ENCODE results near the gene BTBD2.

BTBD2 gene

DNA sequence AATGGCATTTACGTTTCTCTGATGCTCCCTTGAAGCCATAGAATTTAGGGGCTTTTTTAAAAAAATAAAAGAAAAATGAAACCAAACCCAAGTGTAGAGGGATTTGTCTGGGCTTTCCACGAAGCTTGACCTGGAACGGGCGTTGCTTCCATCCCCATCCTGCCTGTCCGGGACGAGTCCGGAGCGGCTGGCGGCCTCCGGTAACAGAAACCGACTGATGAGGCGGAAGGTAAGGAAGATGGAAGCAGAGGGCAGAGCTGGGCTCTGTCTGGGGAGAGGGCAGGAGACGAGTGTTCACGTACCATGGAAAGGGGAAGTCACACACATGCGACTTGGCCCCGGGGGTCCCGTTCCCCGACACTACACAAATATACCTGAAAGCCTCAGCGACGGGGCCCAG, 34.3 kb downstream of the BTBD2 start:
- no peak for DNase-seq

DNA sequence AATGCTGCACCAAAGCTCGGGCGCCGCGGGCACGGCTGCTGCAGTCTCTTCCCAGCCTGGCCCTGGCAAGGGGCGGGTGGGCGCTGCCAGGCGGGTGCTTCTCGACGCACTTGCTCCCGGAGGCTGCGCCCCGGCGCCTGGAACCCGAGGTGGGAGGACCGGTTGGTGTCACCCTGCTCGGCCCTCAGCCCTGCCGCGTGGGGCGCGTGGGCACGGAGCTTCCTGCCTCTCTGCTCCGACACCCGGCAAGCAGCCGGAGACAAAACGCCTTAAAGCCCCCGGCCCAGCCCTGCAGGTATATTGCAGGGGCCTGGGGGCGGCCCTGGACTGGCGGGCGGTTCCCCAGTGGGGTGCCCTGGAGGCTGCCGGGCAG, 34.7 kb downstream of the BTBD2 start:
- no peak for DNase-seq

DNA sequence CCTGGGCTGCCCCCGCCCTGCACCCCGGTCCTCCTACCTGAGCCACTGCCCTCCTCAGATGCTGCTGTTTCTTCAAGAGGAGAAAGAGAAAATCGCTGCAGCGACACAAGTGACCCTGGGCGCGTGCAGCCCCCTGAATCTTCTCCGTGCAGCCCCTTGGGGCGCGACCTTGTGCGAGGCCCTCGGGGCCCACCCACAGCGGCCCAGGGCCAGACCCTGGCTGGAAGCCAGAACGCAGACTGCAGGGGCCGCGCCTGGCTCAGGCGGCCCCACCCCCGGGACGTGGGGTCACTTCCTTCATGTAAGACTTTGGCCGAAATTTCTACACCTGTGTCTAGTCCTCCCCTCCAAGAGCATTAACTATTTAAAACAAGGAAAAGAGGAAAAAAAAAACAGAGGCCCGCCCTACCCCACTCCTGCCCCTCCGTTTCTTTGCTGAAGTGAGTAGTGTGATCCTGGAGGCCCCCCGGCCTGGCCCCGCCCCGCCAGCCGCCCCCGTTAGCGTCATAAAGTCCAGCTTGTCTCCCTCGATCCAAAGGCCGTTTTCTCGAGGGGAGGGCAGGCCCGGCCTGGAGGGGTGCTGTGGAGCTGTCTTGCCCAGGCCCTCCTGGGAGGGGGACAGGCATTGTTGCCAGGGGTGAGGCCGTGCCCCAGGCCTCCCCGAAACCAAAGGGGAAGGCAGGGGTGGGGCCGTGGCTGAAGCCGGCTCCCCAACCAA, 35.3 kb downstream of the BTBD2 start:
- no peak for DNase-seq

- DNase-seq: no peak
Measured at GRCh38 chr19:1979642-1980041, 35.9 kb downstream of the BTBD2 start.

- DNase-seq: no peak
Measured at GRCh38 chr19:1979017-1979416, 36.5 kb downstream of the BTBD2 start.

DNA sequence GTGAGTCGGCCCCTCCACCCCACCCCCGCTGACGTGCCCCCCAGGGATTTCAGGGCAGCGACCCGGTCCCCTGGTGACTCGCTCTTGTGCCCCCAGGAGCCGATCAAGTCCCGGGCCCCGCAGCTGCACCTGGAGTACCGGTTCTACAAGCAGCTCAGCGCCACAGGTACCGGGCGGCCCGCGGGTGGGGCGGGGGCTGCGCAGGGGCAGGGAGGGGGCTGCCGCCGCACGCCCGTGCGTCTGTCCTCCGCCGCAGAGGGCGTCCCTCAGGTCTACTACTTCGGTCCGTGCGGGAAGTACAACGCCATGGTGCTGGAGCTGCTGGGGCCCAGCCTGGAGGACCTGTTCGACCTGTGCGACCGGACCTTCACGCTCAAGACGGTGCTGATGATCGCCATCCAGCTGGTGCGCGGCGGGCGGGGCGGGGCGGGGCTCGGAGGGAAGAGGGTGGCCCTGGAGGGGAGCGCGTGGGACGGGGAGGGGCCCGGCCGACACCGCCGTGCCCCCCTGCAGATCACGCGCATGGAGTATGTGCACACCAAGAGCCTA, 37.1 kb downstream of the BTBD2 start:
- DNase-seq: no peak

GRCh38 chr19:1977120-1977519, 38.4 kb downstream of the BTBD2 start:
- no peak for DNase-seq

DNA sequence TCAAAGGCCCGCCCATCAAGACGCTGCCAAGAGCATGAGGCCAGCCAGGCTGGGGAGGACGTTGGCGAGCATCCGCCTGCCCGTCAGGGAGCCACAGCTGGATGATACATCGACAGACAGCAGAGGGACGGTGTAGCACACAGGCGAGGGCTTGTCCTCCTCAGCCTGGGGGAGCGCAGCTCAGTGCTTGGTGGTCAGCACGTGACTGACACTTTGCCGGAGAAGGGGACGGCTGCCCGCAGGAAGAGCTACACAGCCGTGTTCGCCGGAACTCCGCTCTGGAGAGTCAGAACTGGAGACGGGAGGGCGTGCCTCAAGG, 40.4 kb downstream of the BTBD2 start:
- no peak for DNase-seq

DNA sequence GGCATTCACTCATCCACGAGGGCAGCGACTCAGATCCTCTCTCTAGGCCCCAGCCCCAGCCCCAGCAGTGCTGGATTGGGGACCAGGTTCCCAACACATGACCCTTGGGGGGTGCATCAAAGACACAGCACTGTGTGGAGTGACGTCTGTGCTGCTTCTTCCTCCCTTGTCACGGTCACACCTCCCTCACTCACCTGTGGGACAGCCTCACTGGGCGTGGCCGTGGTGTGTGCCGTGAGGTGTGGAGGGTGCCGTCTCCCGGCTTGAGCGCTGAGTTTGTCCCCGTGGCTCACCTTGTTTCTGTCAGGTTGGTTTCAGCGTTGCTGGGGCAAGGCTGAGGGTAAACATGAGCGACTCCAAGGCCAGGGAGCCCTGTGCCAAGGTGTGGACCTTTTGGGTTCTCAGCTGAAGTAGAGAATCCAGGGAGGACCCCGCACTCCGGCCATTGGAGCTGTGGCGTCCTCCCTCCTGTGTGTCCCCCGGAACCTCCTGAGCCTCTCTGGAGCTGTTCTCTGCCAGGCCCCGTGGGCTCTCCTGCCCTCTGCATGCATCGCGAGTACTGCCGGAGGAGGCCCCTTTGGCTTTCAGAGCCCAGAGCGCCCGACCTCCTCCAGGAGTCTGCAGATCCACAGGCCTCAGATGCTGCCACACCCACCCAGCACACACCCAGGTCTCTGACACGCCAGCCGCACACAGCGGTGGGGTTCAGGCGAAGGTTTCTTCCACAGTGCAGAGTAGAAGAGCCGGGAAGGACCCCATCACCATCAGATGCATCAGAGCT, 40.9 kb downstream of the BTBD2 start:
- no peak for DNase-seq

GRCh38 chr19:1970806-1971502, 44.6 kb downstream of the BTBD2 start:
- no peak for DNase-seq

GRCh38 chr19:1970003-1970805, 45.3 kb downstream of the BTBD2 start:
- no peak for DNase-seq

DNA sequence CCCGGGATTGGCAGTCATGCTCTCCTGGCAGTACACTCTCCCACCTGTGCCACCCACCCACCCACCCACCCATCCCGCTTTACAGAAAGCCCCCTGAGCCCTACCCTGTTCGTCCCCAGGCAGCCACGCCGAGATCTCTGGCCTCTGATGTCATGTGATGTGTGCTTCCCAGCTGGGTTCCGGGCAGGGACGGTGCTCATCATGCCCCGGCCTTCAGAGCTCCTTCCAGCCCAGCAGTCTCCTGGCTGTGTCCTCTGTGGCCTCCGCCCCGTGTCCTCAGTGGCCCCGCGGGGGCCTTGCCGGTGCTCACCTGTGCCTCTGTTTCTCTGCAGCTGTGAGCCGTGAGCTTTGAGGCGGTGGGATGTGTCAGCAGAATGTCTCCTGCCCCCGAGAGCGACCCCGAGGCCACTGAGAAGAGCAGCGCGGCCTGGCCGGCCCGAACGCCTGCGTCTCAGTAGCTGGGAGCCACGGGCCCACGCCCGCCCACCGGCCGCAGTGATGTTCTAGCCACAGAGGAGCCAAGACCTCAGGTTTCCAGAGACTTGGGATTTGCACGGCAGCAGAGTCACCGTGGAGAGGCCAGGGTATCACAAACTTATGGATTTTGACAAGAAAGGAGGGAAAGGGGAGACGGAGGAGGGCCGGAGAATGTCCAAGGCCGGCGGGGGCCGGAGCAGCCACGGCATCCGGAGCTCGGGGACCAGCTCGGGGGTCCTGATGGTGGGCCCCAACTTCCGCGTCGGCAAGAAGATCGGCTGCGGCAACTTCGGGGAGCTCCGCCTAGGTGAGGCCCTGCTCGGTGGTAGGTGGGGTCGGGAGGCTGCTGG, 46.1 kb downstream of the BTBD2 start:
- DNase-seq: no peak

DNA sequence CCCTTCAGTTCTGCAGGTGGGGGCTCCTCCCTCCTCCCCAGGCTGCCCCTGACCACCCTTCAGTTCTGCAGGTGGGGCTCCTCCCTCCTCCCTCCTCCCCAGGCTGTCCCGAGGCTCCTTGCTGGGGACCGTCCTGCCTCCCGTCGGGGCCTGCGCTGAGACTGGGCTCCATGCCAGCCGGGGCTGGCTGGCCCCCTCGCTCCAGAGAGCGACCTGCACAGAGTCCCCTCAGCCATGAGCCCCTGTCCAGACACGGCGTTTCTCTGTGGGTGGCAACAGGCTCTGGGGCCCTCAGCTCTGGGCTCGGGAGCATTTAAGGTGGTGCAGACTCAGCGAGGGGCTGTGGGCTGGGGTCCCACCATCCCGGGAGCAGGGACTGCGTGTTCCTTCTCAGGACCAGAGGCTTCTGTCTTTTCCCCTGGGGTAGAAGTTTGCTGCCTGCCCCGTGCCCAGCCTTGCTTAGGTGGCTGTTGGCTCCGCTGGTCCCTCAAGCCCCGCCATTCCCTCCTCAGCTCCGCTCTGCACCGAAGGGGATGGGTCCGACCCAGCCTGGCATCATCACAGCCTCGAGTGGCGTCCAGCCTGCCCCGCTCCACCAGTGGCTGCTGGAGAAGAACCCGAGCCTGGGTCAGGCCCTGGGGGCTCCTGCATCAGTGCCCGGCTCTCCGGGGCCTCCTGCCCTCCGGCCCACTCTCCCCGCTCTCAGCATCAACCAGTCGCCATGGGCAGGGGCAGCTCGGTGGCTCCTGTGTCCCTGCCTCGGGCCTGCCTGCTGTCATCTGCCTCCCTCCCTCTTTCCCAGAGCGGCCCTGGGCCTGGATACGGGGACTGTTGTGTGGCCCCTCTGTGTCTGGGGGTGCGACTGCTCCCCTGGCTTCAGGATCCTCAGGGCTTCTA, 47.0 kb downstream of the BTBD2 start:
- no peak for DNase-seq

GRCh38 chr19:1967087-1967608, 48.4 kb downstream of the BTBD2 start:
- DNase-seq: no peak

GRCh38 chr19:1962674-1963073, 52.8 kb downstream of the BTBD2 start:
- no peak for DNase-seq

- DNase-seq: no peak
Measured at GRCh38 chr19:1961000-1961883, 54.3 kb downstream of the BTBD2 start.

DNA sequence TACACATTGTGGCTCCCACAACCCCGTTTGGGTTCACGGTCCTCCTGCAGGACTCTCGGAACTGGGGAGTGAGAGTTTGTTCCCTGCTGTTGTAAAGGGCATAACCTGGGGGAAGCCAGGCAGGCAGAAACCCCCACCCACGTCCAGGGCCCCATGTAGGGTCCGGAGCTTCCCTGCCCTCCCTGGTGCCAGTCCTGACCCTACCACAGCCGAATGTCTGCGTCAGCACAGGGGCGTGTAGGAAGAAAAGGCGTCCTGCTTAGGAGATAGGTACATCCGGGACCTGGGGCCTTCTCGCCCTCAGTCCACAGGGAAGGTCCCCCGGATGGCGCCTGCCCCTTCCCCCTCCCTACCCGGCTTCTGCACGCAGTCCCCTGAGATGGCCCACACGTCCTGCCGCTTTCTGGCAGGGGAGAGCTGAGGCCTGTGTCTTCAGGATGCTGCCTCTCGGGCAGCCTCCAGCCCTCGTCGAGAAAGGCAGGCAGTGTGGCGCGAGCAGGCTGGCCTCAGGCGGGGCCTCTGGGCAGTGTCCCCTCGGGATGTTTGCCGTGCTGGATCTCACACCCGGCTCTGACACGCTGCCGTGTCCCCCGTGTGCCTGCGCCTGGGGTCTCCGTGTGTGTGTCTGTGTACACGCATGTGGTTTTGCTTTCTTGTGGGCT, 55.5 kb downstream of the BTBD2 start:
- no peak for DNase-seq

DNA sequence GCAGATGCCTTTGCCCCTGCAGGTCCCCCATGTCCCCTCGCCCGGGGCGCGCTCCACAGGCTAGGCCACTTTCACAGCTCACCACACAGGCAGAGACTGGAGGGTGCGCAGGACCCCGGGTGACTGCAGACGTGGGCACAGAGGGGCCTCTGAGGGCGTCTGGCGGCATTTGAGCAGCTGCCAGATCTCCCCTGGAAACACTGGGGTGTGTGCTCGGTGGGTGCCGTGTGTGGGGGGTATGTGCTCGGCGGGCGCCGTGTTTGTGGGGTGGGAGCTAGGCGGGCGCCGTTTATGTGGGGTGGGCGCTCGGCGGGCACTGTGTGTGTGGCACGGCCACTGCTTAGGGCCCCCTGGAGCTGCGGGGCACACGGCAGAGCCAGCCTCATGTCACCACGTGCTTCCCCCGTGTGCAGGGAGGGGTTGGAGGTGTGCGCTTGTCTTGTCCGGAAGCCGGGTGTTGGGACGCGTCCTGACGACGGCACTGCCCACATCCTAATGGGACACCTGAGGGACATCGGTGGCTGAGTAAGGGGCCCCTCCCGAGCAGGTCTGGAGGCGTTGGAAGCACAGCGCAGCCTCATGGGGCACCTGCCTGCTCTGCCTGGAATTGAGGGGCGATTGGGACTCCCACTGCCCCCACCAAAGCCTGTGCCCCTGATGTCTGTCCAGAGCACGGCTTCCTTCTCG, 57.8 kb downstream of the BTBD2 start:
- DNase-seq: no peak

All from stimulated activated CD4-positive, alpha-beta T cell treated with anti-CD3 and anti-CD28 coated beads, Interleukin-1b, Interleukin-23, amount 100 ng/mL, for 48 hours (primary cell).